Measurements from ENCODE around the gene GNPDA1.
A peak's percentile ranks its signal among the peaks of the same experiment; 100 is the strongest.

The GNPDA1 gene

GRCh38 chr5:141989720-141990119 lies 23.1 kb downstream of the GNPDA1 start:
- DNase-seq: no peak

- DNase-seq: no peak
These were observed 26.8 kb downstream of the GNPDA1 start for GRCh38 chr5:141986072-141986471.

GRCh38 chr5:141982626-141983025 lies 30.2 kb downstream of the GNPDA1 start:
- DNase-seq: no peak

GRCh38 chr5:141978389-141978788 lies 34.4 kb downstream of the GNPDA1 start:
- DNase-seq: no peak

- no peak for DNase-seq
These were observed 36.7 kb downstream of the GNPDA1 start for GRCh38 chr5:141976176-141976575.

GRCh38 chr5:141973871-141974595 lies 38.8 kb downstream of the GNPDA1 start:
- no peak for DNase-seq

- DNase-seq: peak; percentile 10
These were observed 42.8 kb downstream of the GNPDA1 start for GRCh38 chr5:141969783-141970771.

- peak; percentile 97 for DNase-seq
These were observed 43.8 kb downstream of the GNPDA1 start, which contains the start of gene RNF14 for GRCh38 chr5:141968914-141969608. TSS of gene RNF14 (plus strand) at chr5:141969105. CDS start at chr5:141973589, 4,484 bp downstream.

GRCh38 chr5:141966963-141967333 lies 45.9 kb downstream of the GNPDA1 start:
- no peak for DNase-seq

- no peak for DNase-seq
These were observed 46.4 kb downstream of the GNPDA1 start for GRCh38 chr5:141966275-141966962.

GRCh38 chr5:141965071-141965470 lies 47.8 kb downstream of the GNPDA1 start:
- DNase-seq: no peak

GRCh38 chr5:141963701-141964100 lies 49.1 kb downstream of the GNPDA1 start:
- DNase-seq: no peak

GRCh38 chr5:141961466-141961865 lies 51.4 kb downstream of the GNPDA1 start:
- no peak for DNase-seq

GRCh38 chr5:141960449-141961323 lies 52.1 kb downstream of the GNPDA1 start:
- DNase-seq: peak; percentile 83

- peak; percentile 12 for DNase-seq
These were observed 52.8 kb downstream of the GNPDA1 start for GRCh38 chr5:141960018-141960417.

- no peak for DNase-seq
These were observed 54.2 kb downstream of the GNPDA1 start for GRCh38 chr5:141958546-141959172.

- peak; percentile 22 for DNase-seq
These were observed 54.7 kb downstream of the GNPDA1 start, which contains the start of gene PCDH12 for GRCh38 chr5:141958113-141958512. TSS of gene PCDH12 (minus strand) at chr5:141958202. CDS start at chr5:141957851, 351 bp downstream.

- no peak for DNase-seq
These were observed 55.3 kb downstream of the GNPDA1 start for GRCh38 chr5:141957367-141957996.

GRCh38 chr5:141954194-141954593 lies 58.6 kb downstream of the GNPDA1 start:
- DNase-seq: no peak

GRCh38 chr5:141952020-141952419 lies 60.8 kb downstream of the GNPDA1 start:
- DNase-seq: peak; percentile 22
